Common myeloid progenitor, CD34-positive (primary cell): ENCODE measurements around the gene ADGRL3.

Experiments used
- CTCF ChIA-PET: fragments of 350-600 bp; sonication (Branson Sonifier 250); formaldehyde crosslinking; loops from one replicate; lab custom pipeline; 2021; ENCODE audit warnings: antibody characterized with exemption; lab: Charles Lee
- POLR2A ChIA-PET: fragments of 350-600 bp; sonication (Branson Sonifier 250); formaldehyde crosslinking; loops from one replicate; lab custom pipeline; 2021; ENCODE audit warnings: antibody characterized with exemption; lab: Charles Lee
- DNase-seq, 3 donors: peaks; one replicate each; pipeline versions ENCODE4 v3.0.0 to v3.0.0-alpha.2; 2013
- H3K27ac ChIP-seq, 2 experiments: 1 replicate in 1 of 2; 2 replicates in 1 of 2; pipeline ENCODE4 v1.7.0; 2013; ENCODE audit warnings: inconsistent platforms in 2 of 2, low read length in 2 of 2, mild to moderate bottlenecking in 2 of 2, low read depth in 1 of 2, moderate library complexity in 1 of 2; ENCODE audit not compliant: severe bottlenecking in 2 of 2, insufficient read depth in 1 of 2, poor library complexity in 1 of 2
- H3K27me3 ChIP-seq, 5 experiments: replicated peaks in 2 of 5; 1 replicate in 3 of 5; 2 replicates in 2 of 5; pipeline versions ENCODE4 v1.6.1 to v1.7.0; 2013; ENCODE audit warnings: low read length in 4 of 5, mild to moderate bottlenecking in 2 of 5, moderate library complexity in 2 of 5, inconsistent platforms in 1 of 5; ENCODE audit not compliant: insufficient read depth in 5 of 5, control insufficient read depth in 4 of 5
- H3K36me3 ChIP-seq, 4 experiments: 1 replicate in 2 of 4; 2 replicates in 2 of 4; pipeline versions ENCODE4 v1.6.1 to v1.7.0; 2013; ENCODE audit warnings: low read length in 3 of 4, control low read depth in 1 of 4, mild to moderate bottlenecking in 1 of 4; ENCODE audit not compliant: control insufficient read depth in 4 of 4, insufficient read depth in 4 of 4
- H3K4me1 ChIP-seq, 4 experiments: 1 replicate in 3 of 4; 2 replicates in 1 of 4; pipeline versions ENCODE4 v1.6.1 to v1.7.1; 2013; ENCODE audit warnings: low read length in 3 of 4, mild to moderate bottlenecking in 3 of 4, control low read depth in 1 of 4, inconsistent platforms in 1 of 4, moderate library complexity in 1 of 4; ENCODE audit not compliant: control insufficient read depth in 4 of 4, insufficient read depth in 4 of 4; ENCODE audit errors: control extremely low read depth in 1 of 4
- H3K4me3 ChIP-seq, 7 experiments: 1 replicate in 4 of 7; 2 replicates in 3 of 7; pipeline versions ENCODE4 v1.5.1 to v1.7.0; 2013; ENCODE audit warnings: mild to moderate bottlenecking in 7 of 7, low read length in 6 of 7, moderate library complexity in 6 of 7, inconsistent platforms in 2 of 7, low read depth in 2 of 7, control low read depth in 1 of 7; ENCODE audit not compliant: insufficient read depth in 4 of 7, control insufficient read depth in 1 of 7; ENCODE audit errors: extremely low read depth in 1 of 7
- H3K9me3 ChIP-seq, 5 experiments: 1 replicate in 4 of 5; 2 replicates in 1 of 5; pipeline versions ENCODE4 v1.6.1 to v1.7.1; 2013; ENCODE audit warnings: low read length in 4 of 5, mild to moderate bottlenecking in 2 of 5, inconsistent platforms in 1 of 5, low read depth in 1 of 5, moderate library complexity in 1 of 5; ENCODE audit not compliant: control insufficient read depth in 4 of 5, insufficient read depth in 2 of 5; ENCODE audit errors: control extremely low read depth in 1 of 5
- WGBS: methylation state at CpG from one replicate; pipeline ENCODE4 v1.1.5; 2013; ENCODE audit not compliant: insufficient coverage; 5-methylcytosine and 5-hydroxymethylcytosine counted together

The ADGRL3 gene

GRCh38 chr4:61440321-61440720 lies 240.2 kb downstream of the ADGRL3 start:
- Histone ChIP-seq H3K4me1 (no peaks in the 10 kb centered on the region), H3K36me3 (no peaks in the 10 kb centered on the region), H3K27me3 (no peaks in the 10 kb centered on the region), H3K27ac (no peak overlapping the region), H3K9me3 (no peaks in the 10 kb centered on the region), H3K4me3 (no peak overlapping the region)
- ChIA-PET POLR2A (no interaction called here), CTCF (no interaction called here)
- 95% methylated on average over 3 of the region's 4 CpGs for WGBS
- DNase-seq: no peak

GRCh38 chr4:61442936-61443335 lies 242.8 kb downstream of the ADGRL3 start:
- ChIA-PET POLR2A (no interaction called here), CTCF (no interaction called here)
- Histone ChIP-seq H3K9me3 (no peaks in the 10 kb centered on the region), H3K4me3 (no peak overlapping the region), H3K27ac (no peak overlapping the region), H3K27me3 (no peaks in the 10 kb centered on the region), H3K4me1 (no peaks in the 10 kb centered on the region), H3K36me3 (no peaks in the 10 kb centered on the region)
- DNase-seq: no peak
- WGBS: no CpG with 5 or more reads among the region's 2 CpGs

- ChIA-PET CTCF (no interaction called here), POLR2A (no interaction called here)
- Histone ChIP-seq H3K27me3 (no peaks in the 10 kb centered on the region), H3K9me3 (no peaks in the 10 kb centered on the region), H3K27ac (no peak overlapping the region), H3K4me3 (no peak overlapping the region), H3K4me1 (no peaks in the 10 kb centered on the region), H3K36me3 (no peaks in the 10 kb centered on the region)
- no CpG with 5 or more reads among the region's 2 CpGs for WGBS
- DNase-seq: no peak
Measured at GRCh38 chr4:61443813-61444510, 243.8 kb downstream of the ADGRL3 start.

GRCh38 chr4:61445374-61446063 lies 245.4 kb downstream of the ADGRL3 start:
- ChIA-PET POLR2A (no interaction called here), CTCF (no interaction called here)
- Histone ChIP-seq H3K9me3 (no peaks in the 10 kb centered on the region), H3K4me3 (no peak overlapping the region), H3K36me3 (no peaks in the 10 kb centered on the region), H3K27me3 (no peaks in the 10 kb centered on the region), H3K27ac (no peak overlapping the region), H3K4me1 (no peaks in the 10 kb centered on the region)
- no peak for DNase-seq
- no CpG with 5 or more reads among the region's 2 CpGs for WGBS

DNA sequence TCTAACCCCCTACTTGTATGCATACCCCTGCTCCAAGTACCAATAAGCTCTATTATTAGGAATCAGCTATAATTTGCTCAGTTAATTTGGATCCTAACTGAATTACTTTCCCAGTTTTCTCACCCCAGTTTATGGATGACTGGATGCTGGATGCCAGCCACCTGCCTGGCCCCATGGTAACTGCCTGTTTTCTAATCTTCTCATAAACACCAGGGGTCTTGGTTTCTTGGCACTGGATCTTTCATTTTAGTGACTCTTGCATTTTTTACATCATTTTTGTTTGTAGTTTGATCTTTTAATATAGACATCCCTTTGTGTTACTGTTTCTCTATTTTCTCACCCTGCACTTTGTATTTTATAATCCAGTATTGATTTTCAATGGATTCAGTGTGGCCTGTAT lies 246.8 kb downstream of the ADGRL3 start:
- H3K9me3 ChIP-seq: no peaks in the 10 kb centered on the region
- ChIA-PET CTCF (interaction anchor here (0.9 to 1.0 kb wide), 3 partner anchors 32 to 143 kb away, joined by 3 read pairs; no protein-coding TSS in a partner anchor), POLR2A (no interaction called here)
- DNase-seq: no peak
- H3K4me1 ChIP-seq: no peaks in the 10 kb centered on the region
- H3K4me3 ChIP-seq: no peak overlapping the region
- no peak overlapping the region for H3K27ac ChIP-seq
- H3K27me3 ChIP-seq: no peaks in the 10 kb centered on the region
- no peaks in the 10 kb centered on the region for H3K36me3 ChIP-seq

DNA sequence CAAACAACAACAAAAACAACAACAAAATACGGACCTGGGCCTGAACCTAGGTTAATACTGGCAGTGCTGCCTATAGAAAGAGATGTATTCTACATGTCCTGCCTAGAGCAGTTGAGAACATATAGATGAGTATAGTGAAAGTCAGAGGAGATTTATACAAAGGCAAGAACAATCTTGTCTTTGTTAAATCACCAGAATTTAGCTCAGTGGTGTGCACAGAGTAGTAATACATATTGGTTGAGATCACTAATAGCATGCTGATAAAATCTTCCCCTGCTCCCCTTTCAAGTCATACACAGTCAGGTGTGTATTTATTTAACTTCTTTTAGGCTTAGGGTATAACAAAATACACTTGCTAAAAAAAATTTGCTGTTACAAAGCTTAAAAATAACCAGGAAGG lies 247.8 kb downstream of the ADGRL3 start:
- ChIA-PET CTCF (interaction anchor here (0.9 to 1.0 kb wide), 2 partner anchors 31 to 142 kb away, joined by 3 read pairs; no protein-coding TSS in a partner anchor), POLR2A (no interaction called here)
- Histone ChIP-seq H3K4me1 (no peaks in the 10 kb centered on the region), H3K27ac (no peak overlapping the region), H3K4me3 (no peak overlapping the region), H3K36me3 (no peaks in the 10 kb centered on the region), H3K9me3 (no peaks in the 10 kb centered on the region), H3K27me3 (no peaks in the 10 kb centered on the region)
- no CpG with 5 or more reads among the region's 1 CpG for WGBS
- no peak for DNase-seq

DNA sequence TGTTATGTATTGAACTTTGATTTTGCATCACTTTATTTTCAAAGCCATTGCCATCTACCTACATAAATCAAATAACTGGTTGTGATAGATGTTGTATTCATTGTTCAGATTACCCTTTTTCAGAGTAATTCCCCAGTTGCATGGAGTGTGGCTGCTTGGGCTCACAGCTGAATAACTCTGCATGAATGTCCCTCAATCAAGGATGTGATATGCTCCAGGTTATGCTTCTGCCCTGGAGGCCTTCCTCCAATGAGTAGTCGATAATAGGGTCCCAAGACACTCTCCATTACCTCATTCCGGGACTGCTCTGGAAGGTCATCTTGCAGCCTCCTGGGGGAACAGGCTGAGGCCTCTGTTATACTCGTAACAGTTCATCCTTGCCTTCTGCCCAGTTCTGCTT lies 251.8 kb downstream of the ADGRL3 start:
- Histone ChIP-seq H3K27me3 (no peaks in the 10 kb centered on the region), H3K27ac (no peak overlapping the region), H3K4me3 (no peak overlapping the region), H3K9me3 (no peaks in the 10 kb centered on the region), H3K36me3 (no peaks in the 10 kb centered on the region), H3K4me1 (no peaks in the 10 kb centered on the region)
- no peak for DNase-seq
- CTCF ChIA-PET: no interaction called here
- 96% methylated on average over 3 of the region's 3 CpGs for whole genome bisulfite sequencing
- POLR2A ChIA-PET: no interaction called here
